Common myeloid progenitor, CD34-positive (primary cell): ENCODE results near the gene COL8A1.

Experiments used
- CTCF ChIA-PET: fragments of 350-600 bp; sonication (Branson Sonifier 250); formaldehyde crosslinking; loops from one replicate; lab custom pipeline; 2021; ENCODE audit warnings: antibody characterized with exemption; lab: Charles Lee
- POLR2A ChIA-PET: fragments of 350-600 bp; sonication (Branson Sonifier 250); formaldehyde crosslinking; loops from one replicate; lab custom pipeline; 2021; ENCODE audit warnings: antibody characterized with exemption; lab: Charles Lee
- DNase-seq, 3 donors: peaks; one replicate each; pipeline versions ENCODE4 v3.0.0 to v3.0.0-alpha.2; 2013
- H3K27ac ChIP-seq, 2 experiments: 1 replicate in 1 of 2; 2 replicates in 1 of 2; pipeline ENCODE4 v1.7.0; 2013; ENCODE audit warnings: inconsistent platforms in 2 of 2, low read length in 2 of 2, mild to moderate bottlenecking in 2 of 2, low read depth in 1 of 2, moderate library complexity in 1 of 2; ENCODE audit not compliant: severe bottlenecking in 2 of 2, insufficient read depth in 1 of 2, poor library complexity in 1 of 2
- H3K27me3 ChIP-seq, 5 experiments: replicated peaks in 2 of 5; 1 replicate in 3 of 5; 2 replicates in 2 of 5; pipeline versions ENCODE4 v1.6.1 to v1.7.0; 2013; ENCODE audit warnings: low read length in 4 of 5, mild to moderate bottlenecking in 2 of 5, moderate library complexity in 2 of 5, inconsistent platforms in 1 of 5; ENCODE audit not compliant: insufficient read depth in 5 of 5, control insufficient read depth in 4 of 5
- H3K36me3 ChIP-seq, 4 experiments: 1 replicate in 2 of 4; 2 replicates in 2 of 4; pipeline versions ENCODE4 v1.6.1 to v1.7.0; 2013; ENCODE audit warnings: low read length in 3 of 4, control low read depth in 1 of 4, mild to moderate bottlenecking in 1 of 4; ENCODE audit not compliant: control insufficient read depth in 4 of 4, insufficient read depth in 4 of 4
- H3K4me1 ChIP-seq, 4 experiments: 1 replicate in 3 of 4; 2 replicates in 1 of 4; pipeline versions ENCODE4 v1.6.1 to v1.7.1; 2013; ENCODE audit warnings: low read length in 3 of 4, mild to moderate bottlenecking in 3 of 4, control low read depth in 1 of 4, inconsistent platforms in 1 of 4, moderate library complexity in 1 of 4; ENCODE audit not compliant: control insufficient read depth in 4 of 4, insufficient read depth in 4 of 4; ENCODE audit errors: control extremely low read depth in 1 of 4
- H3K4me3 ChIP-seq, 7 experiments: 1 replicate in 4 of 7; 2 replicates in 3 of 7; pipeline versions ENCODE4 v1.5.1 to v1.7.0; 2013; ENCODE audit warnings: mild to moderate bottlenecking in 7 of 7, low read length in 6 of 7, moderate library complexity in 6 of 7, inconsistent platforms in 2 of 7, low read depth in 2 of 7, control low read depth in 1 of 7; ENCODE audit not compliant: insufficient read depth in 4 of 7, control insufficient read depth in 1 of 7; ENCODE audit errors: extremely low read depth in 1 of 7
- H3K9me3 ChIP-seq, 5 experiments: 1 replicate in 4 of 5; 2 replicates in 1 of 5; pipeline versions ENCODE4 v1.6.1 to v1.7.1; 2013; ENCODE audit warnings: low read length in 4 of 5, mild to moderate bottlenecking in 2 of 5, inconsistent platforms in 1 of 5, low read depth in 1 of 5, moderate library complexity in 1 of 5; ENCODE audit not compliant: control insufficient read depth in 4 of 5, insufficient read depth in 2 of 5; ENCODE audit errors: control extremely low read depth in 1 of 5
- WGBS: methylation state at CpG from one replicate; pipeline ENCODE4 v1.1.5; 2013; ENCODE audit not compliant: insufficient coverage; 5-methylcytosine and 5-hydroxymethylcytosine counted together

The COL8A1 gene

DNA sequence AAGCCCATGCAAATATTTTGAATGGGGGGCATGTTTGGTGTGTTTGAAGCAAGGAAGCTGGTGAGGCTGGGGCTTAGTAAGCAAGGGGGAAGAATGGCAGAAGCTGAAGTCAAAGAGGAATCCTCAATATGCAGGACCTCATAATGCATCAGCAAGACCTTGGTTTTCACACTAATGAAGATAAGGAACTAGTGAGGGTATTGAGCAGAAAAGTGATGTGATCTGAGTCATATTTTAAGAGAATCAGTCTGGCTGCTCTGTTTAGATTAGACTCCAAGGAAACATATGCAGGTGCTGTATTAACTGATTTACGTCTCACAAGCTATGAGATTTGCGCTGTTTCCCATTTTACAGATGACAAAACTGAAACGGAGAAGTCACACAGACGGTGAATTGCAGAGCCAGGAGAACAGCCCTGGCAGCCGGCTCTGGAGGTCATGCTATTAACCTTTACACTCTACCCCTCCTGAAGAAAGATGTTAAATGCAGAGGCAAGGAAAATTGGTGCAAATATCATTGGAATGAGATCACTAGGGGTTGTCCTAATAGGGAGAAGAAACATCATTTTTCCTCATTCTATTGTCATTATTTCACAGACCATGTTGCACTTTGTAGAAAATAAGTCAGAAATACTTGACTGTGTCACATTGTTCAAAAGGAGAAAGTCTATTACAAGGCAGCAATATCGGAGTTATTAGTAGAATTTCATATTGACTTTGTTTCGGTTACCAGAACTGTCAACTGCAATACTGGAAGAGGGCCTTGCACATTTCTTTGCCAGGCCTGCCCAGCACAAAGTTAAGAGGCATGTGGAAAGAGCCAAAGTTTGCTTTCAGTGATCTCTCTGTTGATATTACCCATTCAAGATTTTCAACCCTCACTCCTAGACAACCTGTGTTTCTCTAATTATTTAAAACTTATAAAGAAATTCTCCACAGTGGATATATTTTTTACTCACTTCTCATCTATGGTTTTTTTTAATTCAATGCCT, 64.9 kb downstream of the COL8A1 start:
- no peaks in the 10 kb centered on the region for H3K9me3 ChIP-seq
- 100% methylated on average over 7 of the region's 7 CpGs for WGBS
- peaks cover 0 to 2% (median 0%) of the 10 kb centered on the region in 5 experiments for H3K27me3 ChIP-seq
- ChIA-PET CTCF (interaction anchor here (1.1 kb wide), 1 partner anchor 14 kb away, joined by 3 read pairs; no protein-coding TSS in a partner anchor), POLR2A (no interaction called here)
- no peak overlapping the region for H3K27ac ChIP-seq
- H3K4me1 ChIP-seq = no peaks in the 10 kb centered on the region
- no peaks in the 10 kb centered on the region for H3K36me3 ChIP-seq
- DNase-seq = no peak
- H3K4me3 ChIP-seq = no peak overlapping the region

- no peaks in the 10 kb centered on the region for H3K4me1 ChIP-seq
- H3K36me3 ChIP-seq = no peaks in the 10 kb centered on the region
- peaks cover 0 to 2% (median 0%) of the 10 kb centered on the region in 5 experiments for H3K27me3 ChIP-seq
- POLR2A ChIA-PET = no interaction called here
- no peak for DNase-seq
- no peak overlapping the region for H3K4me3 ChIP-seq
- no peak overlapping the region for H3K27ac ChIP-seq
- CTCF ChIA-PET = no interaction called here
- 60% methylated on average over 1 of the region's 2 CpGs for WGBS
- no peaks in the 10 kb centered on the region for H3K9me3 ChIP-seq
These were observed 66.0 kb downstream of the COL8A1 start for GRCh38 chr3:99704417-99704816.

DNA sequence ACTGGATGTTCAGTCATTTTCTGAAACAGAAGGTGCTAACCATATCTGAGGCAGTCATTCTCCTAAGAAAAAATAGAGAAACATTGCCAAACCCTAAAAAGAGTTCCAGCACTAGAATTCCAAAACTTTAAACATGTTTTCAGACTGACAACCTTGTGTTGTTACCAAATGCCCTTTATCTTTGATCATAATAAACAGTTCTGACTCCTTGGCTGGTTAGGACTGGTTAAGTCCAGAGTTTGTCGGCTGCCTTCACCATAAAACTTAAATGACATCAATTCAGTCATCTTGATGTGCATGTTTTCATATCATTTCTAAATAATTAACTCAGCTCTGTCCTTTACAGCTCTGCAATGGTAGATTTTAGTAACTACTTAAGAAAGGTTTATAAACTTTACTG, 68.0 kb downstream of the COL8A1 start:
- ChIA-PET CTCF (interaction anchor here (1.3 kb wide), 1 partner anchor 47 kb away, joined by 4 read pairs; no protein-coding TSS in a partner anchor), POLR2A (no interaction called here)
- Histone ChIP-seq H3K4me3 (no peak overlapping the region), H3K27me3 (peaks cover 0 to 2% (median 0%) of the 10 kb centered on the region in 5 experiments), H3K9me3 (no peaks in the 10 kb centered on the region), H3K36me3 (no peaks in the 10 kb centered on the region), H3K27ac (no peak overlapping the region), H3K4me1 (no peaks in the 10 kb centered on the region)
- no CpG with 5 or more reads among the region's 1 CpG for WGBS
- DNase-seq = no peak

DNA sequence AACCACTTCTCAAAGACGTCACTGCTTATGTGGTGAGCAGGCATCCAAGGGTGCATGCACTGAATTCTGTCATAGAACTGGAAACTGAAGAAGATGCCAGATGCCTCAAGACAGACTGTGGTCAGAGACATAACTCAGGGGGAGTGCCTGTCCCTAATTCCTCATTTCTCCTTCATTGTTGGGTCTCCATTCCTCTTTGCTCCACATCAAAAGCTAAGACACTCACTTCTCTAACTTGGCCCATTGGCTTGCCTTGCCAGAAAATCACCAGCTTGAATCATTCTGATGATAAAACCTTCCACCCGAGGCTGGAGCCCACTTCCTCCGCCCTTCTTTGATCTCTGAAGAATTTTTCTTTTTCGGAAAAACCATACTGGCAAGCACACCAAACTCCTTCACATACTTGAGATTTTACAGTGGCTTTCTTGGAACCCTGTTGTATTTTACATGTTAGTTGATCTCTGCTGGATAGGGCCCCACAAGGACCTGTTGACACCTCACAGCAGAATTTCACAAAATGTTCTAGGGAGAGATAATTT, 69.9 kb downstream of the COL8A1 start:
- H3K9me3 ChIP-seq = no peaks in the 10 kb centered on the region
- no peak overlapping the region for H3K4me3 ChIP-seq
- POLR2A ChIA-PET = no interaction called here
- no peaks in the 10 kb centered on the region for H3K4me1 ChIP-seq
- H3K27me3 ChIP-seq = peaks cover 0 to 2% (median 0%) of the 10 kb centered on the region in 5 experiments
- H3K36me3 ChIP-seq = no peaks in the 10 kb centered on the region
- DNase-seq = no peak
- WGBS = no CpG with 5 or more reads among the region's 4 CpGs
- CTCF ChIA-PET = no interaction called here
- H3K27ac ChIP-seq = no peak overlapping the region

DNA sequence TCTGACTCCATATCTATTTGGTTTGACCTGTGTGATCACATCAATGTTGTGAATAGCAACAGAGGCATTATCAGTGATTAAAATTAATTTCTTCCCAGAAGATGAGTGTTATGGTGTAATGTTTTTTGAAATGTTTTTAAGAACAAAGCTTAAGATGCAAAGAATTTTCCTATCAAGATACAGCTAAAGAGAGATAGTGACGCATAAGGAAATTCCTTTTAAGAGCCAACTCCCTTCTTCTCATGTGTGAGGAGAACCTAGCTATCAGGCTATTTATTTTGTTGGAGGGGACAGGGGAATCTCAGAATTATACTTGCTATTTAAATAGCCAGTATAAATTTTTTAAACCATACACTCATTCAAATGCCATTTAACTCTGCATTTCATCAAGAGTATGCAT, 71.3 kb downstream of the COL8A1 start:
- Histone ChIP-seq H3K27me3 (peaks cover 0 to 2% (median 0%) of the 10 kb centered on the region in 5 experiments), H3K27ac (no peak overlapping the region), H3K4me1 (no peaks in the 10 kb centered on the region), H3K4me3 (no peak overlapping the region), H3K36me3 (no peaks in the 10 kb centered on the region), H3K9me3 (no peaks in the 10 kb centered on the region)
- ChIA-PET CTCF (no interaction called here), POLR2A (no interaction called here)
- WGBS = no CpG with 5 or more reads among the region's 1 CpG
- DNase-seq = no peak

- ChIA-PET CTCF (no interaction called here), POLR2A (no interaction called here)
- 100% methylated on average over 1 of the region's 3 CpGs for WGBS
- Histone ChIP-seq H3K9me3 (no peaks in the 10 kb centered on the region), H3K4me1 (no peaks in the 10 kb centered on the region), H3K36me3 (no peaks in the 10 kb centered on the region), H3K4me3 (no peak overlapping the region), H3K27ac (no peak overlapping the region), H3K27me3 (peaks cover 0 to 2% (median 0%) of the 10 kb centered on the region in 5 experiments)
- DNase-seq = no peak
These were observed 71.7 kb downstream of the COL8A1 start for GRCh38 chr3:99710094-99710493.

- CTCF ChIA-PET = no interaction called here
- H3K36me3 ChIP-seq = no peaks in the 10 kb centered on the region
- H3K27ac ChIP-seq = no peak overlapping the region
- 100% methylated on average over 2 of the region's 4 CpGs for whole genome bisulfite sequencing
- POLR2A ChIA-PET = no interaction called here
- no peak overlapping the region for H3K4me3 ChIP-seq
- DNase-seq = no peak
- H3K27me3 ChIP-seq = peaks cover 0 to 2% (median 0%) of the 10 kb centered on the region in 5 experiments
- H3K4me1 ChIP-seq = no peaks in the 10 kb centered on the region
- no peaks in the 10 kb centered on the region for H3K9me3 ChIP-seq
These were observed 73.0 kb downstream of the COL8A1 start for GRCh38 chr3:99711351-99711750.
